MG63 (cell line): Measurements from ENCODE around the gene RAB4A. TPM values are rescaled to one million over a fixed set of nuclear protein-coding genes. Genes with fewer than 3 reads are reported as not detected.
"Not testable (repeated sequence)": the region's sequence is repeated elsewhere in the genome, so short reads cannot be mapped to it uniquely, and the experiment has no call there.

Experiments
- DNase-seq: peaks from one replicate; pipeline ENCODE4 v3.0.0-alpha.2; 2020
- H3K27me3 ChIP-seq: fragments of 250-450 bp; sonication (Bioruptor Pico); 2 replicates; pipeline ENCODE4 v1.5.1; 2020; ENCODE audit warnings: mild to moderate bottlenecking, moderate library complexity
- H3K36me3 ChIP-seq: fragments of 250-450 bp; sonication (Bioruptor Pico); 2 replicates; pipeline ENCODE4 v1.5.1; 2020; ENCODE audit warnings: mild to moderate bottlenecking, moderate library complexity
- H3K4me3 ChIP-seq: fragments of 250-450 bp; sonication (Bioruptor Pico); 2 replicates; pipeline ENCODE4 v1.5.1; 2020; ENCODE audit warnings: mild to moderate bottlenecking, moderate library complexity
- H3K9me3 ChIP-seq: fragments of 250-450 bp; sonication (Bioruptor Pico); 2 replicates; pipeline ENCODE4 v1.5.1; 2020; ENCODE audit warnings: mild to moderate bottlenecking, moderate library complexity
- total RNA-seq: library from RNA; depleted of rRNA; stranded (reverse); fragments of >200 nt; shearing (Covaris generic); gene quantifications from 2 replicates; pipeline ENCODE4 v1.2.3, GENCODE V29; 2014; ENCODE audit warnings: low replicate concordance

The RAB4A gene
- total RNA-seq, 1 experiment from 2014 or later = 73.9 TPM

GRCh38 chr1:229280921-229281320 is 10.0 kb downstream of the RAB4A start:
- Histone ChIP-seq H3K27me3 (no peaks in the 10 kb centered on the region), H3K9me3 (peaks cover 9% of the 10 kb centered on the region), H3K4me3 (no peak overlapping the region), H3K36me3 (peaks cover 3% of the 10 kb centered on the region; the same call in 1 of the 2 replicates)
- no peak for DNase-seq

- Histone ChIP-seq H3K36me3 (peaks cover 3% of the 10 kb centered on the region; the same call in 1 of the 2 replicates), H3K4me3 (no peak overlapping the region), H3K9me3 (peaks cover 9% of the 10 kb centered on the region), H3K27me3 (no peaks in the 10 kb centered on the region)
- DNase-seq = no peak
Observed at GRCh38 chr1:229281339-229281926, 10.5 kb downstream of the RAB4A start.

DNA sequence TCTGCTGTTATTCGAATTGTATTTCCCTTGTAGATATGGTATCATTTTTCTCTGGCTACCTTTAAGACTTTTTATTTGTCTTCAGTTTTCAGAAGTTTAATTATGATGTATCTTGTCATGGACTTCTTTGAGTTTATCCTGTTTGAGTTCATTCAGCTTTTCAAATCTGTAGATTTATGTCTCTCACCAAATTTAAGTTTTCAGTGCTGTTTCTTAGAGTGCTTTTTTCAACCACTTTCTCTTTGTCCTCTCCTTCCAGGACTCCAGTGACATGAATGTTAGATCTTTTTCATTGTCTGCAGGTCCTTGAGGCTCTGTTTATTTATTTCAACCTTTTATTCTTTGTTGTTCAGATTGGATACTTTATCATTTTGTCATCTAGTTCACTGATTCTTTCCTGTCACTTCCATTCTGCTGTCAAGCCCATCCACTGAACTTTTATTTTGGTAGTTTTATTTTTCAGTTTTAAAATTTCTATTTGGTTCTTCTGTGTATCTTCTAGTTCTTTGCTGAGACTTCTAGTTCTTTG is 11.4 kb downstream of the RAB4A start:
- Histone ChIP-seq H3K36me3 (peaks cover 3% of the 10 kb centered on the region; the same call in 1 of the 2 replicates), H3K27me3 (no peaks in the 10 kb centered on the region), H3K9me3 (peaks cover 9% of the 10 kb centered on the region), H3K4me3 (no peak overlapping the region)
- DNase-seq = no peak

- peaks cover 9% of the 10 kb centered on the region for H3K9me3 ChIP-seq
- H3K27me3 ChIP-seq = no peaks in the 10 kb centered on the region
- H3K36me3 ChIP-seq = peaks cover 3% of the 10 kb centered on the region; the same call in 1 of the 2 replicates
- no peak for DNase-seq
- H3K4me3 ChIP-seq = no peak overlapping the region
Observed at GRCh38 chr1:229283183-229283611, 12.3 kb downstream of the RAB4A start.

DNA sequence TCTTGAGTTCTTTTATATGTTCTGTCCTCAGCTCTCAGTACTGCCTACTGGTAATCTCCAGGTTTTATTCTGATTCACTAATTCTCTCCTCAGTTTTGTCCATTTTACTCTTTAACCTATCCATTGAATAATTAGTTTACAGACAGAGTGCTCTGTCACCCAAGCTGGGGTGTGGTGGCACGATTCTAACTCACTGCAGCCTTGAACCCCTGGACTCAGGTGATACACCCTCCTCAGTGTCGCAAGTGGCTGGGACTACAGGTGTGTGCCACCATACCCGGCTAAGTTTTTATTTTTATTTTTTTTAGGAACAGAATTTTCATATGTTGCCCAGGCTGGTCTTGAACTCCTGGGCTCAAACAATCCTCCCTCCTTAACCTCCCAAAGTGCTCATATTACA is 14.0 kb downstream of the RAB4A start:
- Histone ChIP-seq H3K27me3 (no peaks in the 10 kb centered on the region), H3K9me3 (peaks cover 9% of the 10 kb centered on the region), H3K36me3 (peaks cover 8% of the 10 kb centered on the region; the same call in 1 of the 2 replicates), H3K4me3 (no peak overlapping the region)
- DNase-seq = no peak

DNA sequence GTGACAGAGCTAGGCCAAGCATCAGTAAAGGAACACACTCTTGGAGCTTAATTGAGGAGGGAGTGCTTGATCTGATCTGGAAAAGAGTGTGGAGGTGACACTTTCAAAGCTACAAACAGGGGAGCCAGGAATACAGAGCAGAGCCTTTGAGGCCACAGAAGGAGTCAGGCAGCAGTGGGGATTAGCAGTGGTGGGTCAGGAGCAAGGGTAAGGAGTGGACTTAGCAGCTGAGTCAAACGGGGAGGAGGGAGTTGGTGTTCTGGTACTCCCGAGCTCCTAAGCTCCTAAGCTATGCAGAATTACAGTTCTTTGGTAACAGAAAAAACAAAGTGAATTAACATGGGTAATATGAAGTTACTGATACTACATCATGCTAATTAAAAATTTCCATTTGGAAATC is 14.5 kb downstream of the RAB4A start:
- H3K27me3 ChIP-seq = no peaks in the 10 kb centered on the region
- no peak overlapping the region for H3K4me3 ChIP-seq
- no peak for DNase-seq

DNA sequence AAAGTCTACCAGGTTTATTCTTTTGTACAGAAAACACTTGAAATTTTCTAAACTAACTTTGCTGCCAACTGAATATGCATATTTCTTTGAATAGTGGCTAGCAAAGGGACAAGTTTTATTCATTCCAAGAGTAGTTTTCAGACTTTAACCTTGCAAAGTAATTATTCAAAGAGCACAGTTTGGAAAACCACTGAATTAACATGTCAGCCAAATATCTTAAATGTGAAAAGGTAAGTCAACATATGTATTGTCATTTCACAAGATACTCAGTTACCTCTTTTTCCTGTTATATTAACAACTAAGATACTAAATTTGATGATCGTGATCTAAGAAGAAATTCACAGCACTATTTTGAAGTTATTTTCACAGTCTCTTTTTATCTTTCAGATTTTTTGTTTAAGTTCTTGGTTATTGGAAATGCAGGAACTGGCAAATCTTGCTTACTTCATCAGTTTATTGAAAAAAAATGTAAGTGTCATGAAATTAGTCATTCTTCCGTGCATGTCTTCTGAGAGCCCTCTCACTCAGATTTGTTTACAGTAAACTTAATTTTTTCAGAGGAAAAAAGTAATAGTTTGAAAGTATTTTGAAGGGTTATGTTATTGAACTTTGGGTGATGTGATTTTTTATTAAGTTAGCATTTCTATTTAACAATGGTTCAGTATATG is 15.3 kb downstream of the RAB4A start:
- no peak for DNase-seq
- Histone ChIP-seq H3K4me3 (no peak overlapping the region), H3K9me3 (peaks cover 9% of the 10 kb centered on the region), H3K27me3 (no peaks in the 10 kb centered on the region), H3K36me3 (peaks cover 14% of the 10 kb centered on the region)

More for the DNA sequence above, 14.5 kb downstream of the RAB4A start:
- peaks cover 10% of the 10 kb centered on the region; the same call in 1 of the 2 replicates for H3K36me3 ChIP-seq
- peaks cover 9% of the 10 kb centered on the region for H3K9me3 ChIP-seq

GRCh38 chr1:229287267-229287666 is 16.4 kb downstream of the RAB4A start:
- peaks cover 5% of the 10 kb centered on the region for H3K9me3 ChIP-seq
- peaks cover 14% of the 10 kb centered on the region for H3K36me3 ChIP-seq
- no peak overlapping the region for H3K4me3 ChIP-seq
- no peaks in the 10 kb centered on the region for H3K27me3 ChIP-seq
- DNase-seq = peak; percentile 32

DNA sequence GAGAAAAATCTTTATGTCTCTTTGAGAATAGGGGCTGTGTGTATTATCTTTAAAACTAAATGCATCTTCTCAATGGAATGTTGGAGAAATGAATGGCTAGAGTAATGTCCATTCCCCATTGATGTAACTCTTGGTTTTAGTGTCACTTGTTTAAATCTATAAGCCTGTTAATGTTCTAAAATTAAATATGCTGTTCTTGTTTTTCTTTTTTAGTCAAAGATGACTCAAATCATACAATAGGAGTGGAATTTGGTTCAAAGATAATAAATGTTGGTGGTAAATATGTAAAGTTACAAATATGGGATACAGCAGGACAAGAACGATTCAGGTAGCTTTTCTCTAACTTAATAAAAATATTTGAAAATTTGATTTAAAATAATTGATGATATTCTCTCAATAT is 17.6 kb downstream of the RAB4A start:
- Histone ChIP-seq H3K36me3 (peaks cover 11% of the 10 kb centered on the region), H3K27me3 (no peaks in the 10 kb centered on the region), H3K9me3 (no peaks in the 10 kb centered on the region), H3K4me3 (no peak overlapping the region)
- DNase-seq = no peak

- H3K9me3 ChIP-seq, H3K4me3 ChIP-seq, H3K27me3 ChIP-seq, DNase-seq: not testable (repeated sequence)
- H3K36me3 ChIP-seq = peaks cover 11% of the 10 kb centered on the region
Observed at GRCh38 chr1:229291686-229292085, 20.8 kb downstream of the RAB4A start.

DNA sequence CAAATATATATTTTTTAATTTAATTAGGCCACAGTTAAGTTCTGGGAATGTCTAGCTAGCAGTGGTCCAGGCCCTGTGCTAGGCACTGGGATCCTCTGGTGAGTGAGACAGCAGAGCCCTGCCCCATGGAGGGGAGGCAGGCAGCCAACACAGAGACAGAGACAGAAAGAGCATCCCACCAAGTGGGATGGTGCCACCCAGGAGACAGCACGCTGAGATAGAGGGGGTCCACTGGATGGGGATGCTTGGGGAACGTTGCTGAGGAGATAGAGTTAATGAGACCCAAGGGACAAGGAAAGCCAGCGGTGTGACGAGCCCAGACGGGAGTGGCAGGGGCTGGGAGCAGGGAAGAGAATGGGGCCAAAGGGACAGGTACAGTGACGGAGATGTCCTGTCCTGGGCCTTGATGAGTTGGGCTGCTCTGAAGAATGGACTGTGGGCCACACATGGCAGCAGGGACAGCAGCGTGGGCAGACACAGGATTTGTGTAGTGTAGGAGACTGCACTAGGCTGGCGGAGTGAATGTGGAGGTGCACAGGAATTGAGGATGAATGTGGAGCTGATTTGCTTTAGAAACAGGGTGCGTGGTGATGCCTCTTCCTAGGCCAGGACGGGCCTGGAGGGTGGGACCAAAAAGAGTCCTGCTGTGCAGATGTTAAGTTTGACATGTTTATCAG is 22.8 kb downstream of the RAB4A start:
- DNase-seq = no peak
- Histone ChIP-seq H3K9me3 (no peaks in the 10 kb centered on the region), H3K36me3 (peaks cover 11% of the 10 kb centered on the region), H3K27me3 (no peaks in the 10 kb centered on the region), H3K4me3 (no peak overlapping the region)

DNA sequence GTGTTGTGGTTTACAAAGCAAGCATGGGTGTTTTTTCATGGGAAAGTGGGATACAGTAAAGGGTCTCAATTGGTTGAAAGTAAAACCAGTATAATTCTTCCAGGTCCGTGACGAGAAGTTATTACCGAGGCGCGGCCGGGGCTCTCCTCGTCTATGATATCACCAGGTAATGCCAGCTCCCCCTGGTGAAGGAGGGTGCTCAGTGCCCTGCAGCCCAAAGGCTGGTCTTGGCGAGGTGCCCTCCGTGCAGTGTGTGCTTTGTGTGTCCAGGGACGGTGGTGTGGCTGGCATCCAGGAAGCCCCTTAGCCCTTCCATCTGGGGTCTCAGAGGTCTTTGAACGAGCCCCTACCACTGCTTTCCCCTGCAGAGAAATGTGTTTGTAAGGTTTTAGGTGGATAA is 24.8 kb downstream of the RAB4A start:
- peaks cover 9% of the 10 kb centered on the region; the same call in 1 of the 2 replicates for H3K36me3 ChIP-seq
- no peak overlapping the region for H3K4me3 ChIP-seq
- no peak for DNase-seq
- H3K27me3 ChIP-seq = no peaks in the 10 kb centered on the region
- no peaks in the 10 kb centered on the region for H3K9me3 ChIP-seq

DNA sequence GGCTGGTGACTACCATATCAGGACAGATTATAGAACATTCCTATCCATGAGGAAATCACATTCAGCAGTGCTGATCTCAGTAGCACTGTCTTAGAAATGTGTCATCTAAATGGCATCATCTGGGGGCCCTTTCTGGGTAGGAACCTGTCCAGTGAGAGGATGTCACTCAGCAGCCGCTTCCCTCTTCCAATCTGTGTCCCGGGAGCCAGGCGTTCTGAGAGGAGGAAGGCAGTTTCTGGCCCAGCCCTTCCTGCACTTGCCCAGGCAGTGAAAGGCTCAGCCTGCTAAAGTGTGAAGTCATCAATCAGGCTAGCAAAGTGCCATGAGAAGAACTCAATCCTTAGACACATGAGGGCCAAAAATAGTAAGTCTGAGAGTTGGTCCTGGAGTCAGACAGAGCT is 25.6 kb downstream of the RAB4A start:
- no peak for DNase-seq

DNA sequence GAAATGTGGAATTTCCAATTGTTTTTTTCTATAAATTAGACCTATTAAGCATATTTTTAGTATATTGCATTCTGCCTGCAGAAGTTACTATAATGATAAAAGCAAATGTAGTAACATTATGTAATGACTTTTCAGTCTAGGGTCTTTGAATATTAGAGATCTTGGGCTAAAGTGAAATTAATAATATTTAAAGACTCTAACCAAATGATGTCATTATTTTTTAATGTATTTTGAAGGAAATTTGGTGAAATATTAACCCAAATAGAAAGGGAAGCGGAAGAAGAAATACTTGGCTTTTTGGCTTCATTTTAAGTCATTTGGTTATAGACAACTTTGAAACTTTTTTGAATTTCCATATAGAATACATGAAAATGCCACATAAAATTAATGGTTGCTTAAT is 26.8 kb downstream of the RAB4A start:
- Histone ChIP-seq H3K27me3 (no peaks in the 10 kb centered on the region), H3K36me3 (peaks cover 8% of the 10 kb centered on the region; the same call in 1 of the 2 replicates), H3K4me3 (no peak overlapping the region), H3K9me3 (no peaks in the 10 kb centered on the region)
- DNase-seq = no peak

More for the DNA sequence above, 25.6 kb downstream of the RAB4A start:
- peaks cover 8% of the 10 kb centered on the region; the same call in 1 of the 2 replicates for H3K36me3 ChIP-seq
- no peak overlapping the region for H3K4me3 ChIP-seq
- no peaks in the 10 kb centered on the region for H3K27me3 ChIP-seq
- no peaks in the 10 kb centered on the region for H3K9me3 ChIP-seq

DNA sequence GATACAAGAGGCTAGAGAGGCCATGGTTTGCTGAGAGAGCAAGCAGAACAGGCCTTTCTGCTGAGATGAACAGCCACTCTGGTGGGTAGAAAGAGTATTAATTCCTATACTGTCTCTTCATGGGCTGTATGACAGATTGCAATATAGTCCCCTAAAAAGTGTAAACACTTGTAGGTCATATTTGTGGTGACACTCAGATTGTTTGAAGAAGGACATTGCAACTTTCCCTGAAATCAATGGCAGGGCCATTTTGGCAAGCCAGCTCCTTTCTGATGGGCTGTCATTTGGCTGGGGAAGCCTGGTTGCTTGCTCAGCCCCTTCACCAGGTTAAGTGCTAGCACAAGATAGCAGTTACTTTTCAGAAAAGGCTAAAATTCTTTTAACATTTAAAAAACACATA is 27.5 kb downstream of the RAB4A start:
- Histone ChIP-seq H3K27me3 (no peaks in the 10 kb centered on the region), H3K4me3 (no peak overlapping the region), H3K36me3 (peaks cover 9% of the 10 kb centered on the region; the same call in 1 of the 2 replicates), H3K9me3 (no peaks in the 10 kb centered on the region)
- no peak for DNase-seq

DNA sequence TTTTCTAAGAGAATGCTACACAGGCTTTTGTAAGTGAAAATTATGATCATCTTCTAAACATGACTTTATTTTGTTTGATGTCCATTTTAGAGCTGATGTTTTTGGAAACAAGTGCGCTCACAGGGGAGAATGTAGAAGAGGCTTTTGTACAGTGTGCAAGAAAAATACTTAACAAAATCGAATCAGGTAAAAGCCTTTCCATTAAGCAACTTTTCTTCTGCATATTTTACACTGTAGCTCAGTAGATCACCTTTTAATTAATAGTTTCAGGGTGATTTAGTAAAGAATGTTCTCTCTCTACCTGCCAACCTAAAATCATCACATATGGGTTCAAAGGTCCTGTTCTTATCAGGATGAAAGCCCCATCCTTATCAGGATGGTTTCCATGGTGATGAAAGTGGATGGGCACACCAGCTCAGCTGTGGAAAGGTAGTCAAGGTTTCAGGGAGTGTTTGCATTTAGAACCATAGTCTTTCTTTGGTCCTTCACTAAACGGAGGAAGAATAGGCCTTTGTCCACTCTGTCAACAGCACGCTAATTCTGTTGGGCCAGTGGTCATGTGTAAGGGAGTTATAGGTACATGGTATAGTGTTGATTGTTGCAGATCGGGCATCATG is 28.1 kb downstream of the RAB4A start:
- Histone ChIP-seq H3K27me3 (no peaks in the 10 kb centered on the region), H3K4me3 (no peak overlapping the region), H3K9me3 (no peaks in the 10 kb centered on the region), H3K36me3 (peaks cover 14% of the 10 kb centered on the region)
- DNase-seq = no peak
